GM19397 (cell line): ENCODE measurements around the gene MARS1.
"Not testable (repeated sequence)": the region's sequence is repeated elsewhere in the genome, so short reads cannot be mapped to it uniquely, and the experiment has no call there.

Source experiments
- ATAC-seq: cut with Tn5 transposase; IDR thresholded peaks from one replicate; pipeline ENCODE4 v1.9.1; 2021; ENCODE audit warnings: mild to moderate bottlenecking, moderate library complexity; ENCODE audit not compliant: unreplicated experiment

Gene MARS1

DNA sequence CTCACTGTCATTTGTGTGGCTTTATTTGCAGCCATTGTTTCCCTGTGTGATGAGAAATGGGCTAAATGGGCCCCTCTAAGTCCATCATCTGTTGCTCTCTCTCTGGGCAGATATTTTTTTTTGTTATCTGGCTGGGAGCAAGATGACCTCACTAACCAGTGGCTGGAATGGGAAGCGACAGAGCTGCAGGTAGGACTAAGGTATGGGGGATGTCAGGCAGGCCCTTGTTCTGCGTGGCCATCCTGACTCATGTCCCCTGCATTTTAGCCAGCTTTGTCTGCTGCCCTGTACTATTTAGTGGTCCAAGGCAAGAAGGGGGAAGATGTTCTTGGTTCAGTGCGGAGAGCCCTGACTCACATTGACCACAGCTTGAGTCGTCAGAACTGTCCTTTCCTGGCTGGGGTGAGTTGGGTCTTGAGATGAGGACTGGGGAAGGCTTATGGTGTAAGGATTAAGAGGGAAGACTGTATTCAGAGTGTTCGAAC is 1.3 kb downstream of the MARS1 start:
- ATAC-seq: no peak

DNA sequence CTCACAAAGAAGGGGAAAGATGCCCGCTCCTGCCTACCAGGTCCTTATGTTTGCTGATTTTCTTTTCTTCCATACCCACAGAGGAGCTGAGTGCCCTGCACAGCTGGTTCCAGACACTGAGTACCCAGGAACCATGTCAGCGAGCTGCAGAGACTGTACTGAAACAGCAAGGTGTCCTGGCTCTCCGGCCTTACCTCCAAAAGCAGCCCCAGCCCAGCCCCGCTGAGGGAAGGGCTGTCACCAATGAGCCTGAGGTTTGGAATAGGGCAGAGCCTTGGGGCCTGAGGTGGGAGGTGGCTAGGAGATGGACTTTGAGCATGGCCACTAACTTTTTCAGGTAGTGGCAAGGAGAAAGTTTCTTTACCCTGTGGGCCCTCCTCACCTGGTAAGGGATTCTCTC is 2.3 kb downstream of the MARS1 start:
- no peak for ATAC-seq

DNA sequence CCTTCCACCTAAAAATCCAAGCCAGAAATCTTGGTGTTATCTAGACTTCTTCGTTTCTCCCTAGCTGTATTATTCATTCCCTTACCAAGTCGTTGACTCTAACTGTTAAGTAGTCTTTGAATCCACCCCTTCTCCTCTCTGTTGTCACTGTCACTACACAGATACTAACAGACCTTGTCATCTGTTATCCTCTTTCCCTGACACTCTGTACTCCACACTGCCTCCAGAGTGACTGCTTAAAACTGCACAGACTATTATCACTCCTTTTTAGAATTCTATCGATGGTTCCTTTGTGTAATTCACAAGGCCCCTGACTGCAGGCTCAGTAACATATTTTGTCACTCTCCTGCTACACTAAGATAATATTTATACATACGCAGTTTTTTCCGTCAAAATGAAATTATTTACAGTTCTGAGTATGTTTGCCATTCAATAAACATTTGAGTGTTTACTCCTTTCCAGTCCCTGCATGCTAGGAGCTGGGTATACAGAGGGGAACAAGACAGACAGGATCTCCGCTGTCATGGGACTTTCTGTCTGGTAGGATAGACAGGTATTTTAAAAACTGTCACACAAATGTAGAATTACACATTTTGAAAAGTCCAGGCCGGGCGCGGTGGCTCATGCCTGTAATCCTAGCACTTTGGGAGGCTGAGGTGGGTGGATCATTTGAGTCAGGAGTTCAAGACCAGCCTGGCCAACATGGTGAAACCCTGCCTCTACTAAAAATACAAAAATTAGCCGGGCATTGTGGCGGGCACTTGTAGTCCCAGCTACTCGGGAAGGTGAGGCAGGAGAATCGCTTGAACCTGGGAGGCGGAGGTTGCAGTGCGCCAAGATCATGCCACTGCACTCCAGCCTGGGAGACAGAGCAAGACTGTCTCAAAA is 3.8 kb downstream of the MARS1 start:
- ATAC-seq: no peak

DNA sequence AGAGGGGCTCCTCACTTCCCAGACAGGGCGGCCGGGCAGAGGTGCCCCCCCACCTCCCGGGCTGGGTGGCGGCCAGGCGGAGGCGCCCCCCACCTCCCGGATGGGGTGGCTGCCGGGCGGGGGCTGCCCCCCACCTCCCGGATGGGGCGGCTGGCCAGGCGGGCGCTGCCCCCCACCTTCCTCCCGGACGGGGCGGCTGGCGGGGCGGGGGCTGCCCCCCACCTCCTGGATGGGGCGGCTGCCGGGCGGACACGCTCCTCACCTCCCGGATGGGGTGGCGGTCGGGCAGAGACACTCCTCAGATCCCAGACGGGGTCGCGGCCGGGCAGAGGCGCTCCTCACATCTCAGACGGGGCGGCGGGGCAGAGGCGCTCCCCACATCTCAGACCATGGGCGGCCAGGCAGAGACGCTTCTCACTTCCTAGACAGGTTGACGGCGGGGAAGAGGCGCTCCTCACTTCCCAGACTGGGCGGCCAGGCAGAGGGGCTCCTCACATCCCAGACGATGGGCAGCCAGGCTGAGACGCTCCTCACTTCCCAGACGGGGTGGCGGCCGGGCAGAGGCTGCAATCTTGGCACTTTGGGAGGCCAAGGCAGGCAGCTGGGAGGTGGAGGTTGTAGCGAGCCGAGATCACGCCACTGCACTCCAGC is 7.3 kb downstream of the MARS1 start:
- not testable (repeated sequence) for ATAC-seq

DNA sequence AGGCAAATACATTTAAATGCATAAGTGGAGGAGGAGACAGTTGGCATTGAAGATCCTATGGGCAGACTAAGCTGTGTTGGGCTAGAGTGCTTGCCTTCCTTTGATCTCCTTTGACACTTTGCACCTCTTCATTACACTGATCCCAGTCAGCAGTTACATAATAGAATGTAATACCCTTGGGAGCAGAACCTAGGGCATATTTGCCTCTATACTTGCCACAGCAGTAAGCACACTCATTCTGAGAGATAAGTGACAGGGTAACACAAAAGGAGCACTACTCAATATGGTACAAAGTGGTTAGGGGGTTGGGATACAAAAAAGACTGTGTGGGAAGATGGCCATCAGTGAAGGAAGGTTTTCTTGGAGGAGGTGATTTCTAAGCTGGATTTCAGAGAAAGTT is 9.0 kb downstream of the MARS1 start:
- ATAC-seq: no peak

DNA sequence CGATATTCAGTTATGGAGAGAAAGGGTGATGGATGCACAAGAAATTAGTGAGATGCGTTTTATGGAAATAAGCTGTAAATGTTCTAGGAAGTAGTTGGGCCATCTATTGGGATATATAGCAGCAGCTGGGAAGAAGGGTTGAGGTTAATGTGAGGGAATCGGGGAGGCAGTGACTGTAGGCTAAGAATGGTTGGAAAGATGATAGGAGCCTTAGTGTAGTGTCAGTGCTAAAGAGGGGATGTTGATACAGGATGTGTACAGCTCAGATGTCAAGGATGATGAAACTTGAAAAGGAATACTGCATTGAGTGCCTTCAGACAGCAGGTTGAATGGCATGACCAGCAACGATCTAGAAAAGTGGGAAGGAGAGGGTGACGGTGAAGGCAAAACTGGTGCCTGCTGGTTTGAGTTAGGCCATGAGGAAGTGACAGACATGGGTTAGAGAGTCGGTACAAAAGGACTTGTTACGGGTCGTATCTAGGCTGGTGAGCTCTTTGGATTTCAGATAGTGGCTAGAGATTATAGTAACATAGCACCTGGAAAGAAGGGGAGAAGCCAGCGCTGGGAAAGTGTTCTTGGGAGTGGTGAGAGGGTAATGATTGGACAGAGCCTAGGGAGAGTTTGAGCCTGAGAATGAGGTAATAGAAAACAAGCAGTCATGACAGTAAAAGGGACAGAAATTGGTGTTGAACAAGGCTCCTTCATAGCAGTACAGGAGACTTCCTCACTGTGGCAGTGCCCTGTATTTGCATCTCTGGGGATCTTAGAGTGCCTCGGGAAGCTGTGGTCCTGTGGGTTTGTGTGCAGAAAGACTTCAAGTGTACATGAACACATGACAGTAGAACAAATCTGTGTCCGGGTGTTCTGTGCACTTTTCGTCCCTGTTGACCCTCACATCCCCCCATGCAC is 9.6 kb downstream of the MARS1 start:
- no peak for ATAC-seq

DNA sequence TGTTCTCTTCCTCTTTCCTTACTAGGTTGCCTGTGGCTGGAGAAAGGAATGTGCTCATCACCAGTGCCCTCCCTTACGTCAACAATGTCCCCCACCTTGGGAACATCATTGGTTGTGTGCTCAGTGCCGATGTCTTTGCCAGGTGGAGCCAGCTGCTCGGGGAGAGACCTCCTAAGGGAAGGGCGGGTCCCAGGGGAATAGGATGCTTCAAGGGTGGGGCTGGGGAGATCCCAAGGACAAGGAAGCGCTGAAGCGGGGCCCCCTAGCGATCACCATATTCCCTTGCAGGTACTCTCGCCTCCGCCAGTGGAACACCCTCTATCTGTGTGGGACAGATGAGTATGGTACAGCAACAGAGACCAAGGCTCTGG is 10.2 kb downstream of the MARS1 start:
- no peak for ATAC-seq

DNA sequence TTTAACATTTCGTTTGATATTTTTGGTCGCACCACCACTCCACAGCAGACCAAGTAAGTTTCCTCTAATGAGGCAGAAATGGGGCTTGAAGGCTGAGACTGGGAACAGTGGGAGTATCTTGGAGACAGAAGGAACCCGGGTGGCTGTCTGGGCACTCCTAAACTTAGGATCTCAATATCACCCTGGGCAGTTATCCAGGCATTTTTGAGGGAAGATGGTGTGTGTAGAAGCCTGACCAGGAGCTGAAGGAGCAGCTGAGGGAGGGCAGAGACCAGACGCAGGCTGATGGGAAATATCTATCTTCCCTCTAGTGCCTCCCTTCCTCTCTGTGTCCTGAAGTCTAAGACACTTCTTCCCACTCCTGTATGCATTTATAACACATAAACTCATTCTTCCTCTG is 10.7 kb downstream of the MARS1 start:
- ATAC-seq: no peak

DNA sequence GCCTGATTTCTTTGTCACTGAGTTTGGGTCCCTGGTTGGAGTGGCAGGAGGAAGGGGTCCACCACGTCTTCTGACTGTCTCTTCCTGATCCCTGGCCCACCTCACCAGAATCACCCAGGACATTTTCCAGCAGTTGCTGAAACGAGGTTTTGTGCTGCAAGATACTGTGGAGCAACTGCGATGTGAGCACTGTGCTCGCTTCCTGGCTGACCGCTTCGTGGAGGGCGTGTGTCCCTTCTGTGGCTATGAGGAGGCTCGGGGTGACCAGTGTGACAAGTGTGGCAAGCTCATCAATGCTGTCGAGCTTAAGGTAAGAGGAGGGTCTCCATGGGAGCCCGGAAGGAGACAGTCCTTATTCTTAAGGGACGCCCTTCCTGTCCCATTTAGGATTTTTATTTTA is 12.3 kb downstream of the MARS1 start:
- no peak for ATAC-seq

DNA sequence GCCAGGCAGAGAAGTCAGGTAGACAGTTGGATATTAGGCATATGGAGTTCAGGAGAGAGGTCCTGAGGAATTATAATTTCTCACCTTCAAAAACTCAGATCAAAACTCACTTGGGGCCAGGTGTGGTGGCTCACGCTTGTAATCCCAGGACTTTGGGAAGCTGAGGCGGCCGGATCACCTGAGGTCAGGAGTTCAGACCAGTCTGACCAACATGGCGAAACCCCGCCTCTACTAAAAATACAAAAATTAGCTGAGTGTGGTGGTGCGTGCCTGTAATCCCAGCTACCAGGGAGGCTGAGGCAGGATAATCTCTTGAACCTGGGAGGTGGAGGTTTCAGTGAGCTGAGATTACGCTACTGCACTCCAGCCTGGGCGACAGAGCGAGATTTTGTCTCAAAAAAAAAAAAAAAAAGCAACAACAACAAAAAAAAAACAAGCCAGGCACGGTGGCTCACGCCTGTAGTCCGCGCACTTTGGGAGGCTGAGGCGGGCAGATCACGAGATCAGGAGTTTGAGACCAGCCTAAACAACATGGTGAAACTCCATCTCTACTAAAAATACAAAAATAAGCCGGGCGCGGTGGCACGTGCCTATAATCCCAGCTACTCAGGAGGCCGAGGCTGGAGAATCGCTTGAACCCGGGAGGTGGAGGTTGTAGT is 14.6 kb downstream of the MARS1 start:
- ATAC-seq: not testable (repeated sequence)

DNA sequence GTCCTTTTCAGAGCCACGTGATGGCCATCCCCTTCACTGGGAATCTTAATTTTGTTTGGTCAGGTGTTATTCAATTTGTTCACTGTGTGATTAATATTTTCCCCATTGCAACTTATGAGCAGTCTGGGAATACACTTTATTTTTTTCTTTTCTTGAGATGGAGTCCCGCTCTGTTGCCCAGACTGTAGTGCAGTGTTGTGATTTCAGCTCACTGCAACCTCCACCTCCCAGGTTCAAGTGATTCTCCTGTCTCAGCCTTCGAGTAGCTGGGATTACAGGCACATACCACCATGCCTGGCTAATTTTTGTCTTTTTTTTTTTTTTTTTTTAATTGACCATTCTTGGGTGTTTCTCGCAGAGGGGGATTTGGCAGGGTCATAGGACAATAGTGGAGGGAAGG is 18.7 kb downstream of the MARS1 start:
- not testable (repeated sequence) for ATAC-seq

DNA sequence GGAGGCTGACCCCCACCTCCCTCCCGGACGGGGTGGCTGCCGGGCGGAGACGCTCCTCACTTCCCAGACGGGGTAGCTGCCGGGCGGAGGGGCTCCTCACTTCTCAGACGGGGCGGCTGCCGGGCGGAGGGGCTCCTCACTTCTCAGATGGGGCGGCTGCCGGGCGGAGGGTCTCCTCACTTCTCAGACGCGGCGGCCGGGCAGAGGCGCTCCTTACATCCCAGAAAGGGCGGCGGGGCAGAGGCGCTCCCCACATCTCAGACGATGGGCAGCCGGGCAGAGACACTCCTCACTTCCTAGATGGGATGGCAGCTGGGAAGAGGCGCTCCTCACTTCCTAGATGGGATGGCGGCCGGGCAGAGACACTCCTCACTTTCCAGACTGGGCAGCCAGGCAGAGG is 19.9 kb downstream of the MARS1 start:
- ATAC-seq: not testable (repeated sequence)

DNA sequence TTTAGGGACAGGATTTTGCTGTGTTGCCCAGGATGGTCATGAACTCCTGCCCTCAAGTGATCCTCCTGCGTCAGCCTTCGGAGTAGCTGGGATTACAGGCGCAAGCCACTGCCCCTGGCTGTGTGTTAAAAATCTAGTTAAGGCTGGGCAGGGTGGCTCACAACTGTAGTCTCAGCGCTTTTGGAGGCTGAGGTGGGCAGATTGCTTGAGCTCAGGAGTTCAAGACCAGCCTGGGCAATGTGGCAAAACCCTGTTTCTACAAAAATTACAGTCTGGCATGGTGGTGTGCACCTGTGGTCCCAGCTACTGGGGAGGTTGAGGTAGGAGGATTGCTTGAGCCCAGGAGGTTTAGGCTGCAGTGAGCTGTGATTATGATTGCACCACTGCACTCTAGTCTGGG is 23.3 kb downstream of the MARS1 start:
- no peak for ATAC-seq

DNA sequence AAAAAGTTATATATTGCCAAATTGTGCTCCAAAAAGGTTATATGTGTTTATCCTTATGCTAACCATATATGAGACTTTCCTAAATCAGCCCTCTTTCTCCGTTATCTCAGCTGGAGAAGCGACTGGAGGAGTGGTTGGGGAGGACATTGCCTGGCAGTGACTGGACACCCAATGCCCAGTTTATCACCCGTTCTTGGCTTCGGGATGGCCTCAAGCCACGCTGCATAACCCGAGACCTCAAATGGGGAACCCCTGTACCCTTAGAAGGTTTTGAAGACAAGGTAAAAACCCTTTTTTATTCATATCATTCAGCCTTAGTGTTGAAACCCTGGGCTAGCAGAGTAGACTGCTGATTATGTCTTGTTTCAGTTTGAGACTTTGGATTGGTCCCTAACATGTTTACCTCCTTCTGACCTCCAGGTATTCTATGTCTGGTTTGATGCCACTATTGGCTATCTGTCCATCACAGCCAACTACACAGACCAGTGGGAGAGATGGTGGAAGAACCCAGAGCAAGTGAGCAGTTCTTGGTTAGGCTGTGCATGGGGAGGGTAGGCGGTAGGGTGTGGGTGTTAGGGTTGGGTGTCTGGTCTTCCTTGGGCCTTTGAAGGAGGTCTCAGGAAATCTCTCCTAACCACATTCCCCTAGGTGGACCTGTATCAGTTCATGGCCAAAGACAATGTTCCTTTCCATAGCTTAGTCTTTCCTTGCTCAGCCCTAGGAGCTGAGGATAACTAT is 23.9 kb downstream of the MARS1 start:
- ATAC-seq: no peak

DNA sequence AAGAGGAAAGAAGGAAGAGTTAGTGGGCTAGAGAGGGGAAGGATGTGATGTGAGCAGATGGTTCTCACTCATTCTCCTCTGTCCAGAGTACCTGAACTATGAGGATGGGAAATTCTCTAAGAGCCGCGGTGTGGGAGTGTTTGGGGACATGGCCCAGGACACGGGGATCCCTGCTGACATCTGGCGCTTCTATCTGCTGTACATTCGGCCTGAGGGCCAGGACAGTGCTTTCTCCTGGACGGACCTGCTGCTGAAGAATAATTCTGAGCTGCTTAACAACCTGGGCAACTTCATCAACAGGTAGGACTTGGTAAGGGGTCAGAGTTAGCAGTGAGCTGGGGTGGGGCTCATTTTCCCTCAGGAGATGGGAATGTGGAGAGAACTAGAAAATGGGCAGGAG is 24.8 kb downstream of the MARS1 start:
- no peak for ATAC-seq

DNA sequence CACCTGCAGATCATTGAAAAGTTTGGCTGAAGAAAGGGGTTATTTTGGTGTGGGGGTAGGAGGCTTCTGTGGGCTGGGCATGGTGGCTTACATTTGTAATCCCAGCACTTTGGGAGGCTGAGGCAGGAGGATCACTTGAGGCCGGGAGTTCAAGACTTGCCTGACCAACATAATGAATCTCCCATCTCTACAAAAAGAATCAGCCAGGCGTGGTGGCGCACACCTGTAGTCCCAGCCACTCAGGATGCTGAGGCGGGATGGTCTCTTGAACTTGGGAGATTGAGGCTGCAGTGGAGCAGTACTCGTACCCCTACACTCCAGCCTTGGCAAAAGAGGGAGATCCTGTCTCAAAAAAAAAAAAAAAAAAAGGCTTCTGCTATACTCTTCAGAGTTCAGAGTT is 25.4 kb downstream of the MARS1 start:
- ATAC-seq: no peak

DNA sequence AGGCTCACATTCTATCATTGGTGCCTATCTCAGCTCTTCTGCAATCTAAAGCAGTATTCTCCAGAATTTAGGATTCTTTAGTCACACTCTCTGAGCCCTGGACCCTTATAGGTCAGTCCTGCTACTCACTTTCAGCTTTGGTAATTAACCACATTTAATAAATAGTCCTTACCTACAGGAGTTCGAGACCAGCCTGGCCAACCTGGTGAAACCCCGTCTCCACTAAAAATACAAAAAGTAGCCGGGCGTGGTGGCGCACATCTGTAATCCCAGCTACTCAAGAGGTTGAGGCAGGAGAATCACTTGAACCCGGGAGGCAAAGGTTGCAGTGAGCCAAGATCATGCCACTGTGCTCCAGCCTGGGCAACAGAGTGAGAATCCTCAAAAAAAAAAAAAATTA is 25.8 kb downstream of the MARS1 start:
- not testable (repeated sequence) for ATAC-seq

DNA sequence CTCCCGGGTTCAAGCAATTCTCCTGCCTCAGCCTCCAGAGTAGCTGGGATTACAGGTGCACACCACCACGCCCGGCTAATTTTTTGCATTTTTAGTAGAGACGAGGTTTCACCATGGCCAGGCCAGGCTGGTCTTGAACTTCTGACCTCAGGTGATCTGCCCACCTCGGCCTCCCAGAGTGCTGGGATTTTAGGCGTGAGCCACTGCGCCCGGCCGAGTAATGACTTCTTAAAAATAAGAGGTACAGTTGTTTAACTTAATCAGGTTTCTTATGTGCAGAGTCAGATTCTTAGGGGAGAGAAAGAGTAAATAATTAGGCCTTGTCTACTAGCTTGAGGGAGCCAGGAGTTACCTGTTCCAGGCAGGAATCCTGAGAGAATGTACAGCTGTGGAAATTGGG is 26.4 kb downstream of the MARS1 start:
- not testable (repeated sequence) for ATAC-seq

DNA sequence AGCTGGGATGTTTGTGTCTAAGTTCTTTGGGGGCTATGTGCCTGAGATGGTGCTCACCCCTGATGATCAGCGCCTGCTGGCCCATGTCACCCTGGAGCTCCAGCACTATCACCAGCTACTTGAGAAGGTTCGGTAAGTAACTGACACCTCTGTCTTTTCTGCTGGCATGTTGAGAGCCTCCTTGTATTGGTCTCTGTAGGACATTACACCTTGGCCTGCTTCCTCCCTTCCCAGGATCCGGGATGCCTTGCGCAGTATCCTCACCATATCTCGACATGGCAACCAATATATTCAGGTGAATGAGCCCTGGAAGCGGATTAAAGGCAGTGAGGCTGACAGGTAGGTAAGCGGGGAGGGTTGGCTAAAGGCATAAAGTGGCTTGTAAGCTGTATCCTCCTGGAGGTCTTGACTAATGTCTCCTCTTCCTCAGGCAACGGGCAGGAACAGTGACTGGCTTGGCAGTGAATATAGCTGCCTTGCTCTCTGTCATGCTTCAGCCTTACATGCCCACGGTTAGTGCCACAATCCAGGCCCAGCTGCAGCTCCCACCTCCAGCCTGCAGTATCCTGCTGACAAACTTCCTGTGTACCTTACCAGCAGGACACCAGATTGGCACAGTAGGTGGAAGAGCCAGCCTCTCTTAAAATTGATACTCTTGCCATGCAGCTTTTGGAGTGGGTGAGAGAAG is 27.0 kb downstream of the MARS1 start:
- ATAC-seq: no peak
